ENCODE measurements around the gene GTF3C1.

GTF3C1 gene

DNA sequence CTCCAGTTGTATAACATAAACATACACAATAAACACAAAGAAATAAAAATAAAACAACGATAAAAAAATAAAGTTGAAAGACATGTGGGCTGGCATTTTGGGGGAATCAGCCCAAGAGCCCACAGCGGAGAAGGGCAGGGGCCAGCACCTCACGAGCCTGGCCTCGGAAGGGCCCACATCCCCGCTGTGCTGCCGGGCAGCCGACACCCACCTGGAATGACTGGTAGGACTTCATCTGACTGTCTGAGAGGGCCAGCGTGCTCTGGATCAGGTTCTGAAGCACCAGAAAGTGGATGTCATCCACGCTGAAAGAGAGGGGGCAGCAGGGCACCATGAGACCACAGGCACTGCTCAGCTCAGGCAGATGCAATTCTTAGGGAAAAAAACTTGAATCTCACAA, 73.5 kb downstream of the GTF3C1 start:
- Histone ChIP-seq H3K9me3 (replicated peaks; ENCODE audit: insufficient read depth, low read length) (no peaks in the 10 kb centered on the region), H3K27me3 (replicated peaks; ENCODE audit: insufficient read depth, low read length) (no peaks in the 10 kb centered on the region), H3K79me2 (ENCODE audit: low read length) (no peaks in the 10 kb centered on the region), H3K9me2 (replicated peaks; ENCODE audit: insufficient read depth, low read length) (no peaks in the 10 kb centered on the region), H3K9ac (ENCODE audit: low read length) (no peak overlapping the region), H3K4me3 (ENCODE audit: low read length) (no peak overlapping the region), H3K4me2 (ENCODE audit: low read depth, low read length) (no peak overlapping the region), H3K4me1 (ENCODE audit: low read length) (no peaks in the 10 kb centered on the region), H3K36me3 (replicated peaks; ENCODE audit: insufficient read depth, low read length) (no peaks in the 10 kb centered on the region), H3K27ac (ENCODE audit: low read length) (no peak overlapping the region), H4K20me1 (ENCODE audit: insufficient read depth, low read length) (no peaks in the 10 kb centered on the region), H3F3A (ENCODE audit: insufficient read depth, low read length) (no peaks in the 10 kb centered on the region), H2AFZ (ENCODE audit: low read length) (no peak overlapping the region)
- TF ChIP-seq, protein P1, sequence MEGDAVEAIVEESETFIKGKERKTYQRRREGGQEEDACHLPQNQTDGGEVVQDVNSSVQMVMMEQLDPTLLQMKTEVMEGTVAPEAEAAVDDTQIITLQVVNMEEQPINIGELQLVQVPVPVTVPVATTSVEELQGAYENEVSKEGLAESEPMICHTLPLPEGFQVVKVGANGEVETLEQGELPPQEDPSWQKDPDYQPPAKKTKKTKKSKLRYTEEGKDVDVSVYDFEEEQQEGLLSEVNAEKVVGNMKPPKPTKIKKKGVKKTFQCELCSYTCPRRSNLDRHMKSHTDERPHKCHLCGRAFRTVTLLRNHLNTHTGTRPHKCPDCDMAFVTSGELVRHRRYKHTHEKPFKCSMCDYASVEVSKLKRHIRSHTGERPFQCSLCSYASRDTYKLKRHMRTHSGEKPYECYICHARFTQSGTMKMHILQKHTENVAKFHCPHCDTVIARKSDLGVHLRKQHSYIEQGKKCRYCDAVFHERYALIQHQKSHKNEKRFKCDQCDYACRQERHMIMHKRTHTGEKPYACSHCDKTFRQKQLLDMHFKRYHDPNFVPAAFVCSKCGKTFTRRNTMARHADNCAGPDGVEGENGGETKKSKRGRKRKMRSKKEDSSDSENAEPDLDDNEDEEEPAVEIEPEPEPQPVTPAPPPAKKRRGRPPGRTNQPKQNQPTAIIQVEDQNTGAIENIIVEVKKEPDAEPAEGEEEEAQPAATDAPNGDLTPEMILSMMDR (IDR thresholded peaks at IDR 0.05; ENCODE audit: low read length): no peak
- TF ChIP-seq EZH2 (optimal IDR thresholded peaks at IDR 0.05; ENCODE audit: low read depth, low read length): no peak
- TF ChIP-seq EZH2phosphoT487 (IDR thresholded peaks at IDR 0.05; ENCODE audit: low read length): no peak
- DNase-seq: no peak

- Histone ChIP-seq H3K4me2 (ENCODE audit: low read depth, low read length) (no peak overlapping the region), H3K9me3 (replicated peaks; ENCODE audit: insufficient read depth, low read length) (no peaks in the 10 kb centered on the region), H2AFZ (ENCODE audit: low read length) (no peak overlapping the region), H3K4me1 (ENCODE audit: low read length) (no peaks in the 10 kb centered on the region), H4K20me1 (ENCODE audit: insufficient read depth, low read length) (no peaks in the 10 kb centered on the region), H3K79me2 (ENCODE audit: low read length) (no peaks in the 10 kb centered on the region), H3K36me3 (replicated peaks; ENCODE audit: insufficient read depth, low read length) (no peaks in the 10 kb centered on the region), H3K9ac (ENCODE audit: low read length) (no peak overlapping the region), H3K4me3 (ENCODE audit: low read length) (no peak overlapping the region), H3K9me2 (replicated peaks; ENCODE audit: insufficient read depth, low read length) (no peaks in the 10 kb centered on the region), H3K27ac (ENCODE audit: low read length) (no peak overlapping the region), H3K27me3 (replicated peaks; ENCODE audit: insufficient read depth, low read length) (no peaks in the 10 kb centered on the region), H3F3A (ENCODE audit: insufficient read depth, low read length) (no peaks in the 10 kb centered on the region)
- no peak for TF ChIP-seq EZH2 (optimal IDR thresholded peaks at IDR 0.05; ENCODE audit: low read depth, low read length)
- TF ChIP-seq EZH2phosphoT487 (IDR thresholded peaks at IDR 0.05; ENCODE audit: low read length): no peak
- TF ChIP-seq, protein P1 (IDR thresholded peaks at IDR 0.05; ENCODE audit: low read length): no peak
- DNase-seq: no peak
Measured at GRCh38 chr16:27475561-27475960, 74.2 kb downstream of the GTF3C1 start.

- H3K36me3 ChIP-seq (replicated peaks; ENCODE audit: insufficient read depth, low read length): no peaks in the 10 kb centered on the region
- no peaks in the 10 kb centered on the region for H3K27me3 ChIP-seq (replicated peaks; ENCODE audit: insufficient read depth, low read length)
- no peaks in the 10 kb centered on the region for H3K9me3 ChIP-seq (replicated peaks; ENCODE audit: insufficient read depth, low read length)
- no peaks in the 10 kb centered on the region for H3K79me2 ChIP-seq (ENCODE audit: low read length)
- no peak overlapping the region for H2AFZ ChIP-seq (ENCODE audit: low read length)
- no peaks in the 10 kb centered on the region for H4K20me1 ChIP-seq (ENCODE audit: insufficient read depth, low read length)
- H3K4me1 ChIP-seq (ENCODE audit: low read length): no peaks in the 10 kb centered on the region
- no peak overlapping the region for H3K4me2 ChIP-seq (ENCODE audit: low read depth, low read length)
- H3K9ac ChIP-seq (ENCODE audit: low read length): no peak overlapping the region
- no peak for DNase-seq
- no peaks in the 10 kb centered on the region for H3F3A ChIP-seq (ENCODE audit: insufficient read depth, low read length)
- no peak overlapping the region for H3K4me3 ChIP-seq (ENCODE audit: low read length)
- H3K9me2 ChIP-seq (replicated peaks; ENCODE audit: insufficient read depth, low read length): no peaks in the 10 kb centered on the region
- no peak overlapping the region for H3K27ac ChIP-seq (ENCODE audit: low read length)
- TF ChIP-seq EZH2phosphoT487 (IDR thresholded peaks at IDR 0.05; ENCODE audit: low read length): no peak
- TF ChIP-seq, protein P1 (IDR thresholded peaks at IDR 0.05; ENCODE audit: low read length): no peak
- TF ChIP-seq EZH2 (optimal IDR thresholded peaks at IDR 0.05; ENCODE audit: low read depth, low read length): no peak
Measured at GRCh38 chr16:27474921-27475320, 74.8 kb downstream of the GTF3C1 start.

Data from MM.1S (cell line).